HFFc6 (cell line): ENCODE measurements around the gene CCNB3. TPM values are rescaled to one million over a fixed set of nuclear protein-coding genes. Genes with fewer than 3 reads are reported as not detected.

Experiments used
- DNase-seq: peaks from one replicate; pipeline ENCODE4 v3.0.0-alpha.2; 2018
- H3K27ac Mint-ChIP-seq: 2 replicates; pipeline ENCODE4 v1.8.0; 2020; ENCODE audit warnings: mild to moderate bottlenecking, mixed read lengths
- H3K27me3 Mint-ChIP-seq: 2 replicates; pipeline ENCODE4 v1.8.0; 2021; ENCODE audit warnings: mild to moderate bottlenecking, moderate library complexity, mixed read lengths; ENCODE audit not compliant: insufficient read depth
- H3K36me3 Mint-ChIP-seq: 2 replicates; pipeline ENCODE4 v1.8.0; 2021; ENCODE audit warnings: low read depth, mixed read lengths
- H3K4me1 Mint-ChIP-seq: 2 replicates; pipeline ENCODE4 v1.8.0; 2020; ENCODE audit warnings: low read depth, mixed read lengths
- H3K4me3 Mint-ChIP-seq: 2 replicates; pipeline ENCODE4 v1.8.0; 2020; ENCODE audit warnings: mild to moderate bottlenecking, moderate library complexity, mixed read lengths
- H3K9me3 Mint-ChIP-seq: 2 replicates; pipeline ENCODE4 v1.8.0; 2020; ENCODE audit warnings: mild to moderate bottlenecking, mixed read lengths
- total RNA-seq, 6 experiments: library from RNA; stranded (reverse); fragmentation: NEBNext Ultra II Directional; extraction: Animal tissue kit (Norgen Biotek cat#: 25700); gene quantifications; 2 replicates in 1 of 6; 3 replicates in 5 of 6; pipeline ENCODE4 v1.2.3, GENCODE V29; 2021
- TF ChIP-seq, protein P1 (sequence below): fragments of 200-600 bp; sonication (generic); IDR thresholded peaks from 2 replicates; pipeline ENCODE4 v1.5.0; 2021; ENCODE audit warnings: antibody characterized with exemption, mild to moderate bottlenecking

Gene CCNB3
- total RNA-seq, 6 experiments from 2014 or later = 0.05 to 0.19 (median 0.16) TPM

DNA sequence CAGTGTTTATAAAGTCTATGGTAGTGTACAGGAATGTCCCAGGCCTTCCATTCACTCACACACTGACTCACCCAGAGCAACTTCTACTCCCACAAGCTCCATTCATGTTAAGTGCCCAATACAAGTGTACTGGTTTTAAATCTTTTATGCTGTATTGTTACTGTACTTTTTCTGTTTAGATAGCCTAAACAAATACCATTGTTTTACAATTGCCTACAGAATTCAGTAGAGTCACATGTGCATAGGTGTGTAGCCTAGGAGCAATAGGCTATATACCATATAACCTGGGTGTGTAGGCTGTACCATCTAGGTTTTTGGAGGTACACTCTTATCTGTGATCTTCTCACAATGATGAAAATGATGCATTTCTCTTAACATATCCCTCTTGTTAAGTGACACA is 139.4 kb downstream of the CCNB3 start:
- no peaks in the 10 kb centered on the region for H3K4me1 Mint-ChIP-seq
- H3K36me3 Mint-ChIP-seq = no peaks in the 10 kb centered on the region
- H3K27me3 Mint-ChIP-seq = no peaks in the 10 kb centered on the region
- DNase-seq = no peak
- peaks cover 1% of the 10 kb centered on the region; the same call in 1 of the 2 replicates for H3K9me3 Mint-ChIP-seq
- H3K27ac Mint-ChIP-seq = no peak overlapping the region
- no peak overlapping the region for H3K4me3 Mint-ChIP-seq
- TF ChIP-seq, protein P1, sequence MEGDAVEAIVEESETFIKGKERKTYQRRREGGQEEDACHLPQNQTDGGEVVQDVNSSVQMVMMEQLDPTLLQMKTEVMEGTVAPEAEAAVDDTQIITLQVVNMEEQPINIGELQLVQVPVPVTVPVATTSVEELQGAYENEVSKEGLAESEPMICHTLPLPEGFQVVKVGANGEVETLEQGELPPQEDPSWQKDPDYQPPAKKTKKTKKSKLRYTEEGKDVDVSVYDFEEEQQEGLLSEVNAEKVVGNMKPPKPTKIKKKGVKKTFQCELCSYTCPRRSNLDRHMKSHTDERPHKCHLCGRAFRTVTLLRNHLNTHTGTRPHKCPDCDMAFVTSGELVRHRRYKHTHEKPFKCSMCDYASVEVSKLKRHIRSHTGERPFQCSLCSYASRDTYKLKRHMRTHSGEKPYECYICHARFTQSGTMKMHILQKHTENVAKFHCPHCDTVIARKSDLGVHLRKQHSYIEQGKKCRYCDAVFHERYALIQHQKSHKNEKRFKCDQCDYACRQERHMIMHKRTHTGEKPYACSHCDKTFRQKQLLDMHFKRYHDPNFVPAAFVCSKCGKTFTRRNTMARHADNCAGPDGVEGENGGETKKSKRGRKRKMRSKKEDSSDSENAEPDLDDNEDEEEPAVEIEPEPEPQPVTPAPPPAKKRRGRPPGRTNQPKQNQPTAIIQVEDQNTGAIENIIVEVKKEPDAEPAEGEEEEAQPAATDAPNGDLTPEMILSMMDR = no peak

DNA sequence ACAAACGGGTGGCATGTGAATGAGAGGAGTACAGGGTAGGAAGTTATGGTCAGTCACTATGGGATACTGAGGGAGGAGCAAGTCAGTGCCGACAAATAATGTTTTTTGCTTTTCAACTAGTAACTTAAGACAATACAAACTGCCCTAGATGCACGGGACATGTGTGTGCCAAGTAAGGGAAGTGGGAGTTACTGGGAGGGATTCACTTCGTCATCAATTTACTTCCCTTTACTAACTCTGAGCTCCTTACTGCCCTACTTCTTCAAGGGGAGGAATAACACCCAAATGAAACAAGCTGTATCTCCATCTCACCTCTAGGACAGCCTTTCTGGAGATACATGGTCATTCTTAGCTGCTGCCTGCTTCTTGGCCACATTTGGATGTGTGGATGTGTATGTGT is 168.4 kb downstream of the CCNB3 start:
- H3K36me3 Mint-ChIP-seq = no peaks in the 10 kb centered on the region
- peaks cover 2% of the 10 kb centered on the region; the same call in 1 of the 2 replicates for H3K27me3 Mint-ChIP-seq
- H3K9me3 Mint-ChIP-seq = peaks cover 8% of the 10 kb centered on the region
- no peaks in the 10 kb centered on the region for H3K4me1 Mint-ChIP-seq
- no peak for DNase-seq
- no peak overlapping the region for H3K27ac Mint-ChIP-seq
- TF ChIP-seq, protein P1 = no peak
- H3K4me3 Mint-ChIP-seq = no peak overlapping the region

DNA sequence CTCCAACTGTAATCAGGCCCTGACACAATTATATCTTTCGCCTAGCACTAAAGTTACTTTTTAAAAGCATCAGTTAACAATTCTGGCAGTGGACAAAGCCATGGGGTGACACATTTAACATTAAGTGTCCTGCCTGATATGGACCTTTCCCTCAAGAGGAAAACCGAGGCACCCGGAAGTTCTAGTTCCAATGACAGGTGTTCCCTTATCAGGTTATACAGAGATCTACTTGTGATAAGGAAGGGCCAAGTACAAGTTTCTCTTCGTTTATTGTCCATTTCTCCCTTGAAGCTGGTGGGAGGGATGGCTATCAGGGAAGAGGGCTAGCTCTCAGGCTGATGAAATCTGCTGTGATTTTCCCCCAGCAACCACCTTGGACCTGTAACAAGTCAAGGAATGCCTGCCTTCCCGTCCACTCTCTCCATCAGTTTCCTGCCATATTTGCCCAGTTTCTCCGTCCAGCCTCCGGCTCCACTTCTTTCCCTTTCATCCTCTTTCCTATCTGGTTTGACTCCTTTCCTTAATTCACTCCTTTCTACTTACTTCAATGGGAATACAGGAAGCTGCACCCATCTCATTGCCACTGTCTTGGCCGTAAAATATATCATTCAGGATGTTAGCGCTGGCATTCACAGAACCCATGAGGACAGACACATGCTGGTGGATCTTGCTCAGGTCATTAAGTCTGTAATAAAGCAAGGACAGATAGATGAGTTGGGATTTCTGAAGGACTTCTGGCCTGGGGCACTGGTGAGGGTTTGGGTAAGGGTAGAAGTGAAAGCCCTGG is 171.1 kb downstream of the CCNB3 start:
- no peaks in the 10 kb centered on the region for H3K36me3 Mint-ChIP-seq
- peaks cover 4% of the 10 kb centered on the region for H3K9me3 Mint-ChIP-seq
- no peaks in the 10 kb centered on the region for H3K4me1 Mint-ChIP-seq
- H3K27ac Mint-ChIP-seq = no peak overlapping the region
- TF ChIP-seq, protein P1 = no peak
- no peak for DNase-seq
- H3K4me3 Mint-ChIP-seq = no peak overlapping the region
- H3K27me3 Mint-ChIP-seq = peaks cover 2% of the 10 kb centered on the region; the same call in 1 of the 2 replicates

DNA sequence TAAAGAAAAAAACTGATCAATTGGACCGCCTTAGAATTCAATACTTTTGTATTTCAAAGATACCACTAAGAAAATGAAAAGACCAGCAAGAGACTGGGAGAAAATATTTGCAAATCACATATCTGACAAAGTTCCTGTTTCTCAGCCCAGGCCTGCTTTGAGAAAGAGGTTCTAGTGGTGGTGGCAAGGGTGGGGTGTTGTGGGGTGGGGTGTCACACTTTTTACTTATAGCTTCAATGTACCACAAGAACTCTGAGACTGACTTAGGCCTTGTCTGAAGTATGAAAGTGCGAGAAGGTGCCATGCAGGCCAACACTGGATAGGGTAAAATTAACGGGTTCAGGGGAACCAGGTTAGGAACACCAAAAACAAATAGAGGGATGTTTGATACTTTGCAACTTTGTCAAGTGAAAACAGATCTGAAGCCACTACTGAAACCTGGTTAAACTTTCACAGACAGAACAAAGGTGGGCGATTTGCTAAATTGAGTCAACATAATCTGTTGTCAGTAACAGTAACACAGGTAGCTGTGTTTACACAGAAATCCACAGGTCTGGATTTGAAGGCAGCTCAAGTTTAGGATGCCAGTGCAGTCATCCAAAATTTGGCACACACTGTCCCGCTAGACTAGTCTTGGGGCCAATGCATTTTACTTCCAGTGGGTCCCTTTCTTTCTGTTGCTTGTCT is 177.3 kb downstream of the CCNB3 start:
- Mint-ChIP-seq H3K4me1 (no peaks in the 10 kb centered on the region), H3K36me3 (no peaks in the 10 kb centered on the region), H3K4me3 (no peak overlapping the region), H3K27ac (no peak overlapping the region), H3K9me3 (peaks cover 10% of the 10 kb centered on the region), H3K27me3 (no peaks in the 10 kb centered on the region; the same call in 1 of the 2 replicates)
- DNase-seq = no peak
- TF ChIP-seq, protein P1 = no peak

DNA sequence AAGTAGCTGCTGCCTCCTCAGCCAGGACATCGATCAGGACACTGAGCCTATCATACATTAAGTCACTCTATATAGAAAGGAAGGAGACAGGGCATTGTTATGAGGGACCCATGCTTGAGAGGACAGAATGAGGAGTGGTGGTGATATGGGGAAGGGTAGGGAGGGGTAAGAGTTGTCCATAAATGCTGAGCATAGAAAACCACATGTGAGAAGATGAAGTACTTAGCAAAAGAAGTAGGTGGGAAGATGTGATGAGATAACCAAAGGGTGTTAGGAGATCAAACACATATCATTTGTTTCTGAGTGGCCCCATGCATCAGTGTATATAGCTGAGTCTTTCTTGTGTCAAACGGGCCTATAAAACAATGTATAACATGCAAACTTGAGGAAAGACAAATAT is 182.0 kb downstream of the CCNB3 start:
- no peaks in the 10 kb centered on the region; the same call in 1 of the 2 replicates for H3K27me3 Mint-ChIP-seq
- H3K4me1 Mint-ChIP-seq = no peaks in the 10 kb centered on the region
- no peak overlapping the region for H3K4me3 Mint-ChIP-seq
- H3K27ac Mint-ChIP-seq = no peak overlapping the region
- DNase-seq = no peak
- TF ChIP-seq, protein P1 = no peak
- no peaks in the 10 kb centered on the region for H3K36me3 Mint-ChIP-seq
- peaks cover 26% of the 10 kb centered on the region for H3K9me3 Mint-ChIP-seq
